KOPT-K1 (cell line): ENCODE measurements around the gene PTPN22.

ENCODE experiments used
- H3K27ac ChIP-seq: fragments of 200-600 bp; sonication (generic); 2 replicates; pipeline ENCODE4 v1.5.1; 2016; ENCODE audit warnings: antibody characterized with exemption, mild to moderate bottlenecking, low read depth, low read length; ENCODE audit not compliant: poor library complexity, severe bottlenecking
- H3K36me3 ChIP-seq: fragments of 200-600 bp; sonication (generic); 2 replicates; pipeline ENCODE4 v1.5.1; 2017; ENCODE audit warnings: antibody characterized with exemption, mild to moderate bottlenecking, low read length, moderate library complexity; ENCODE audit not compliant: insufficient read depth
- H3K9me3 ChIP-seq: fragments of 200-600 bp; sonication (generic); 2 replicates; pipeline ENCODE4 v1.5.1; 2017; ENCODE audit warnings: antibody characterized with exemption, low read length, mild to moderate bottlenecking; ENCODE audit not compliant: insufficient read depth, poor library complexity, severe bottlenecking

The PTPN22 gene

GRCh38 chr1:113805639-113806038, 65.9 kb downstream of the PTPN22 start:
- H3K27ac ChIP-seq = no peak overlapping the region
- H3K36me3 ChIP-seq = peaks cover 40% of the 10 kb centered on the region
- peaks cover 9% of the 10 kb centered on the region for H3K9me3 ChIP-seq

GRCh38 chr1:113805256-113805531, 66.3 kb downstream of the PTPN22 start:
- H3K27ac ChIP-seq = no peak overlapping the region

GRCh38 chr1:113804421-113805255, 66.9 kb downstream of the PTPN22 start:
- Histone ChIP-seq H3K27ac (no peak overlapping the region), H3K36me3 (peaks cover 40% of the 10 kb centered on the region), H3K9me3 (peaks cover 9% of the 10 kb centered on the region)

More at GRCh38 chr1:113805256-113805531, 66.3 kb downstream of the PTPN22 start:
- Histone ChIP-seq H3K9me3 (peaks cover 9% of the 10 kb centered on the region), H3K36me3 (peaks cover 40% of the 10 kb centered on the region)

GRCh38 chr1:113802367-113803007, 69.0 kb downstream of the PTPN22 start:
- H3K9me3 ChIP-seq = peaks cover 9% of the 10 kb centered on the region
- no peak overlapping the region for H3K27ac ChIP-seq
- peaks cover 36% of the 10 kb centered on the region for H3K36me3 ChIP-seq

- Histone ChIP-seq H3K9me3 (peaks cover 9% of the 10 kb centered on the region), H3K27ac (no peak overlapping the region), H3K36me3 (peaks cover 41% of the 10 kb centered on the region)
Measured at GRCh38 chr1:113800487-113800886, 71.0 kb downstream of the PTPN22 start.

- Histone ChIP-seq H3K9me3 (no peaks in the 10 kb centered on the region), H3K27ac (no peak overlapping the region), H3K36me3 (peaks cover 49% of the 10 kb centered on the region)
Measured at GRCh38 chr1:113797472-113797871, 74.0 kb downstream of the PTPN22 start.

DNA sequence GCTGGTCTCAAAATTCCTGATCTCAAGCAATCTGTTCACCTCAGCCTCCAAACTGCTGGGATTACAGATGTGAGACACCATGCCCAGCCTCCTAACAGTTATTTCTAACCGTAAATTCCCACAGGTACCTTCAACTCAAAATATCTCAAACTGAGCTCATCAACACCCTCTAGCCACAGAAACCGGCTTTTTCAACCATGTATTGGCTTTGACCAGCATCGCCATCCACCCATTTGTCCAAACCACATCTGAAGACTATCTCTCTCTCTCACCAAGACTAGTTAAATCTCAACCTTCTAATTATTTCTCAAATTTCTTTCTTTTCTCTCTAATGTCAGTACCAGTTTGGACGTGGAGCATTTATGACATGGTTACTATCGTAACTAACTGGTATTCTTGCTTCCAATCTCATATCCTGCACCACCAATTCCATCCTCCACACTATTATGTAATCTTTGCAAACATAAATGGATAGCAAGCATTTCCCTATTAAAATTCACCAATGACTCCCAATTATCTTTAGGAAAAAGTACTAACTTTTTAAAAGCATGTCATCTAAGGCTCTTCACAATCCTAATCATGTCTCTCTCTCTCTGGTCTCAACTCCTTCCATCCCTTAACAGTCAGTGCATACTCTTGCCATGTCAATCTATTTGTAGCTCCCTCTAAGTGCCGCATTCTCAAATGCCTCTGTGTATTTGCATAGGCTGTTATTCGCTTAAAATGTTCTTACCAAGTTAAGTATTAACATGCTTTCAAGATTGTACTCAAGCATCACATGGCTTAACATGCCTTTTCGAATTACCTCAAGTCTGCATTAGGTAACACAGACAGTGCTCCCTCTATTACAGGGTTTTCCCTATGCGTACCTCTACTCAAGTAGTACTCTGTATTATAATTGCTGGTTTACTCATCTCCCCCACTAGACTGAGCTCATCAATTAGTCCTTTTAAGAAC, 77.4 kb downstream of the PTPN22 start:
- H3K36me3 ChIP-seq = peaks cover 67% of the 10 kb centered on the region
- H3K9me3 ChIP-seq = no peaks in the 10 kb centered on the region
- no peak overlapping the region for H3K27ac ChIP-seq

- H3K9me3 ChIP-seq = no peaks in the 10 kb centered on the region
- H3K27ac ChIP-seq = peak overlapping the region; percentile 38
- peaks cover 74% of the 10 kb centered on the region for H3K36me3 ChIP-seq
Measured at GRCh38 chr1:113792986-113793385, 78.5 kb downstream of the PTPN22 start.

DNA sequence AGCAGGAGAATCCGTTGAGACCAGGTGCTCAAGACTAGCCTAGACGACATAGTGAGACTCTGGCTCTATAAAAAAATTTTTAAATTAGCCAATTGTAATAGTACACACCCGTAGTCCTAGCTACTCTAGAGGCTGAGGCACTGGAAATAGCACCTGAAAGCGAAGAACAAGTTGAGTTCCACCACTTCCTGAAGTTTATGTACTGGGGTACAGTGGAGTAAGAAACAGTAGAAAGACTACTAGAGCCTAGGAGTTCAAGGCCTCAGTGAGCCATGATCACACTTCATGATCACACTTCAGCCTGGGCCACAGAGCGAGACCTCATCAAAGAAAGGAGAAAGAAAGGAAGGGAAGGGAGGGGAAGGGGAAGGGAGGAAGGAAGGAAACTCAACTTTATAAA, 79.0 kb downstream of the PTPN22 start:
- Histone ChIP-seq H3K9me3 (no peaks in the 10 kb centered on the region), H3K27ac (peak overlapping the region; percentile 38), H3K36me3 (peaks cover 71% of the 10 kb centered on the region)

DNA sequence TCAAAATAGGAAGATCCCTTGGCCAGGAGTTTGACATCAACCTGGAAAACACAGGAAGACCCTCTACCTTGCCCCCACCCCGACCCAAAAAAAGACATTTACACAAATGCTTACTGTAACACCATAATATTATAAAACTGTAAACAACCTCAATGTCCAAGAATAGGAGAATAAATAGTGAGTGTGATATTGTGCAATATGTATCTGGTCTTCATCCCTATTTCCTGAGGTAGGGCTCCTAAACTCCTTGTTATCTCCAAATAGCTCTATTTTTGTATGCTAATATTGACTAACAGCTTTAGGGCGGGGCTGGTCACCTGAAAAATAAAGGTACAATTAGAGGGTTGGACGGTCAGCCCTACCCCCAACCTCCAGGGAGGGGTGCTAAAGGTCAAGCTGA, 82.7 kb downstream of the PTPN22 start:
- no peaks in the 10 kb centered on the region for H3K9me3 ChIP-seq
- H3K36me3 ChIP-seq = peaks cover 48% of the 10 kb centered on the region
- no peak overlapping the region for H3K27ac ChIP-seq

GRCh38 chr1:113787663-113788062, 83.8 kb downstream of the PTPN22 start:
- Histone ChIP-seq H3K9me3 (no peaks in the 10 kb centered on the region), H3K27ac (no peak overlapping the region), H3K36me3 (peaks cover 41% of the 10 kb centered on the region)

- H3K36me3 ChIP-seq = peaks cover 41% of the 10 kb centered on the region
- no peak overlapping the region for H3K27ac ChIP-seq
- no peaks in the 10 kb centered on the region for H3K9me3 ChIP-seq
Measured at GRCh38 chr1:113786069-113786468, 85.4 kb downstream of the PTPN22 start.

DNA sequence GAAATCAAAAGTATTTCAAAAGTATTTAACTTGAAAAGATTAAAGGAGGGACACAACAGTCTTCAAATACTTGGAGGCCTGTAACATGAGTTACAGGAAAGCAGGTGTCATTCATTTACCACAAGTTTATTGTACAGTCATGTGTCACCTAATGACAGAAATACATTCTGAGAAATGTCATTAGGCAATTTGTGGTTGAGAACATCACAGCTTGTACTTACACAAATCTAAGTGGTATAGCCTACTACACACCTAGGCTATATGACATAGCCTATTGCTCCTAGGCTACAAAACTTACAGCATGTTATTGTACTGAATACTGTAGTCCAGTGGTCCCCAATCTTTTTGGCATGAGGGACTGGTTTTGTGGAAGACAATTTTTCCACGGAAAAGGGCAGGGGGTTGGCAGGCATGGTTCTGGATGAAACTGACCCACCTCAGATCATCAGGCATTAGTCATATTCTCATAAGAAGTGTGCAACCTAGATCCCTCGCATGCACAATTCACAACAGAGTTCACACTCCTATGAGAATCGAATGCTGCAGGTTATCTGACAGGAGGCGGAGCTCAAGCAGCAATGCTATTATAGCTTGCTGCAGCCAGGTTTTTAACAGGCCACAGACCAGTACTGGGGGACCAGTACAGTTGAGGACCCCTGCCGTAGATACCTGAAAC, 87.3 kb downstream of the PTPN22 start:
- H3K36me3 ChIP-seq = peaks cover 24% of the 10 kb centered on the region
- peak overlapping the region; percentile 71 for H3K27ac ChIP-seq
- H3K9me3 ChIP-seq = no peaks in the 10 kb centered on the region

- H3K36me3 ChIP-seq = peaks cover 19% of the 10 kb centered on the region
- peak overlapping the region; percentile 71 for H3K27ac ChIP-seq
- H3K9me3 ChIP-seq = no peaks in the 10 kb centered on the region
Measured at GRCh38 chr1:113783254-113784103, 88.0 kb downstream of the PTPN22 start.
